GM19239 (cell line): ENCODE measurements around the gene PRLHR.
A peak's percentile ranks its signal among the peaks of the same experiment; 100 is the strongest.

Source experiments
- DNase-seq: peaks from one replicate; pipeline ENCODE4 v3.0.0; 2011; ENCODE audit warnings: low spot score; ENCODE audit not compliant: insufficient read length
- FAIRE-seq: peaks from 2 replicates; lab custom pipeline; 2011; peaks lifted over from hg19 to GRCh38; lab: Jason Lieb, UNC

The PRLHR gene

DNA sequence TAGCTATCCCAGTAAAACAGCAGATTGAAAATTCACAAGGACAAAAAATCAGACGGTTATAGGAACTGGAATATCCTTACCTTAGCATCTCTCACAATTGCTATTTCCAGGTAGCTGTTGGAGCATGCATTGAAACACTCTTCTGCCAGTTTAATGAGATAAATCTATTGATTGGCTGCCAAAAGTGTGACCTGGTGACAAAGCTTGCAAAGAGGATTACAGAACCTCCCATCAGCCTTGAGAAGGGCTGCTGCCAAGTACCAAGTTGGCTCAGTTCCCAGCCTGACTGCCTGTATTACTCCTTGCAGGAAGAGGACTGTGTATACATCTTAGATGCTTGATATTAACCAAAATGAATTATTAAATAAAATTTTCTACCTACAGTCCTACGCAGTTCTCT, 5.1 kb downstream of the PRLHR start:
- no peak for FAIRE-seq
- DNase-seq: no peak

DNA sequence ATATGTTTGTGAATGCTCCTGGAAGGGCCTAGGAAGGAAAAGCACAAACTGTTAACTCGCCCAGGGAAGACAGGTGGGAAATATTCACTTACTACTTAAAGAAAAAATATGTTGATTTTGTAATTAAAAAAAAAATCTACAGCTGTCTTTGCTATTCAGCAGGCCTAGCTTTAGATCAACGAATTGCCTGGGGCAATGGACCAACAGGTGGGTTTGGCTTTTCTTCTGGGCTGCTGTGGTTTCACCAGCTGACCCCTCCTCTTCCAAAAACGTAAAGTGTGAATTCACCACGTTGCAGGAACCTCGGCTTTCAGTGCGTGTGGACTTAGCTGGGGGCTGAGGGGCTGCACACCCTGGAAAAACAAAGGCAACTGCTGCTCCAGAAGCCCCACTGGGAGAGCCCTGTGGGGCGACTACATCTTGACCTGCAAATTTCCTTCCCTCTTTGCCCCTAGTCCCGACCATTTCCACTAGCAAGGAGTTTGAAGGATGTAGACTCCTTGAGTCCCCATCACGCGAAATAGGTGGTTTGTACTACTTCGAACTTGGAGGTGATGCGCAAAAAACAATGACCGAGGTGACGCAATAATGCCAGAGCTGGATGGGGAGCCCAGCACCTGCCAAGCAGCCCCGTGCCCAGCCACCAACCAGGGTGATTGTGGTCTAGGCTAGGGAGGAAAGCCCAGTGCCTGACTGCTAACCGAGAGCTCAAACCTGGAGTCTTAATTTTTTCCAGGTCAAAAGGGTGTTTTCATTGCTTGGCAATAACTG, 7.4 kb downstream of the PRLHR start:
- no peak for DNase-seq
- no peak for FAIRE-seq

DNA sequence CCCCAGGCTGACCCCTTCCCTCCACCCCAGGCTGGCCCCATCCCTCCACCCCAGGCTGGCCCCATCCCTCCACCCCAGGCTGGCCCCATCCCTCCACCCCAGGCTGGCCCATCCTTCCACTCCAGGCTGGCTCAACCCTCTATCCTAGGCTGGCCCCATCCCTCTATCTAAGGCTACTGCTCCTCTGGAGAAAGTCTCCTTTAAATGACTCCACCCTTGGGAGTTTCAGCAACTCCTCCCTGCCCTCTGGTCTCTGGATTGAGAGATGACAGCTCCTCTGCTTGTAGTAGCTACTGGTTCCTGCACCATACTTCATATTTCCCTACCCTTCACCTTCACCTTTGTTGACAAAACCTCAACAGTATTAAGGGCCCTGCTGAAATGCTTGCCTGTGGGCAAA, 8.5 kb downstream of the PRLHR start:
- DNase-seq (no peak), FAIRE-seq (no peak)

DNA sequence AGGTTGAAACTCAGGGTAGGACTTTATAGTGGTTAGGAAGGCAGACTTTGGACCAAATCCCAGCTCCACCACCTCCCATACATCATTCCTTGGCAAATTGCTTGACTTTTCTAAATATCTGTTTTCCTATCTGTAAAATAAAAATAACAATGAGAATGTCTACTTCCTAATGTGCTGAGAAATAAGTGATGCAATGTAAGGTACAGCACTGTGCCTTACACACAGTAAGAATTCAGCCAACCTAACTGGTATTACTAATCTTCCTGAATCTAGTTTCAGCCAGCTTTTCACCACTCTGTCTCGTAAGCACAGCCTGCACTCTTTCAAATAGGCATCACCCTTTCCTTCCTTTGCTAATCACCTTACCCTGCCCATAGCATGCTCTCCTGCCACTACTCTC, 9.7 kb downstream of the PRLHR start:
- no peak for FAIRE-seq

DNA sequence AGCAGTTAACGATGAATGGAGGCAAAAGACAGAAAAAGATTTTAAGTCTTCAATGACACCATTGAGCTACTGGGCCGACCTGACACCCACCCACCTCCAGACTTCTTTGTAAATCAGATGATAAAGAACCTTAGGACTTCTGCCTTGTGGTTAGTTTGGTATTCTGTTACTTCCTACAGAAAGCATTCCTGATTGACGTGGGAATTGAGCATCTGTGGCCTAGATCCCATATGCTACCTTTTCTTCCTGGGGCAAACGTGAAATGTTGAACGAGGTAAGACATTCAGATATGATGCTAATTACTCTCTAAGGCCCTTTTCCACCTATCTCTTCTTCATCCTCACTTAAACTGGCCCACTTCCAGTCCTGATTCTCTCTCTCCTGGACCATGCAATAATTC, 10.2 kb downstream of the PRLHR start:
- no peak for FAIRE-seq

More for the DNA sequence above, 9.7 kb downstream of the PRLHR start:
- no peak for DNase-seq

DNA sequence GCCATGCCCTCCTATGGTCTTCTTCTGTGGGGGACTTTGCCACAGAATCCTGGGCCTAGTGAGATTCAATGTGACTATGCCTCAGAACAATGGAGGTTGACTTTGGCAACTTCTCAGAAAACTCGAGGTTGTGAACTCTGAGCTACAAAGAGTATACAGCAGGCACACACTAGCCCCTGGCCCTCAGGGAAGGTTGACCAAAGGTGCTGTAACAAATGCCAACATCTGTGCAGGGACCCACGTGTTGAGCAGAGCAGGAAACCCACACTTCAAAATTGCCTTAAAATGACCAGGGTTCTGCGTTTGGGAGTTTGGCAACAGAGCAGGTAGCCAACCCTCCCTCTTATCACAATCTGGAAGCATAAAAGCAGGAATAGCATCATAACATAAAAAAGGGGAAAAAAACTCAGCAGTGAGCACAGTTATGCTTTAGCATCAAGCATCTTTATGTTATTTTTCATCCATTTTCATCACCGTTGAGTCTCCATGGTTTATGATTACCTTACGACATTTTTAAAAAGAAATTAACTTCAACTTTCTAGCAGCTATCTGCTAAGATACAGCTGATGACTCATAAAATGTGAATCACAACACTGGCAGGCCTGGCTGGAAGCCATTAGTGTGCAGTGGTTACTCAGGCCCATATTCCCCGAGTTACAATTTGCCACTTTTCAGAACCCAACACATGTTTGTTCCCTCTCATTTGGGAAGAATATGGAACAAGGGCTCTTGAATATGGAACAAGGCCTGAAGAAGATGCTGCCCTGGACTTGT, 11.1 kb downstream of the PRLHR start:
- FAIRE-seq (no peak), DNase-seq (no peak)

More for the DNA sequence above, 10.2 kb downstream of the PRLHR start:
- no peak for DNase-seq

DNA sequence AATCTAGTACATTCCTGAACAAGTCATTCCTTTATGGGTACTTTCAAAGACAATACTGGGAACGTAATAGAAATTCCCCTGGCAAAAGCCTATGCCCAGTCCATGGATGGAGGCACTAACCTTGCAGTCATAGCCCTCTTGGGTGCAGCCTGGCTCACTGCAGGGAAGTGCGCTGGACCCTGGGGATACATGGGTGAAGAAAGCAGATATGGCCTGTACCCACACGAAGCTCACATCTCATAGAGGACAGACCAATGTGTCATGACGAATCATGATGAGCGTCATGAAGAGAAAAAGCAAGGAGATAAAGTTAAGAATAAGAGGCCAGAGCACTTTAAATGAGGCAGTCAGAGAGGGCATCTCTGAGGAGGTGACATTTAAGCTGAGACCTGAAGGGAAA, 11.8 kb downstream of the PRLHR start:
- DNase-seq: no peak
- FAIRE-seq: no peak

DNA sequence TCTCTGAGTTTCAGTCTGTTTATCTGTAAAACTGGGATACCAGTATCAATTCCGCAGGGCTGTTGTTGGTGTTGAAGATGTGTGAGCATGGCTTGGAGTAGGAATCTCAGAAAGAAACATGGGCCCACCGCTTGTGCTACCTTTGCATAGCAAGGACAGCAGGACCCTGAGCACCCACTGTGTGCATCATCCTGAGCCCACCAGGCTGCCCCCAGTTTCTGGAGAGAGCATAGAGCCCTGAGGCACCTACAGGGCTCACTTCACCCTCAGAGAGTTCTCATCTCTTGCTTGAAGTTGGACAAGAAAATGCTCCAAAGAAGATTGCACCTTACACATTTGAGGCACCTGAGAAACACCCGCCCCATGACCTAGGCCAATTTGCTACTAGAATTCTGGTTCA, 12.9 kb downstream of the PRLHR start:
- no peak for DNase-seq
- no peak for FAIRE-seq

DNA sequence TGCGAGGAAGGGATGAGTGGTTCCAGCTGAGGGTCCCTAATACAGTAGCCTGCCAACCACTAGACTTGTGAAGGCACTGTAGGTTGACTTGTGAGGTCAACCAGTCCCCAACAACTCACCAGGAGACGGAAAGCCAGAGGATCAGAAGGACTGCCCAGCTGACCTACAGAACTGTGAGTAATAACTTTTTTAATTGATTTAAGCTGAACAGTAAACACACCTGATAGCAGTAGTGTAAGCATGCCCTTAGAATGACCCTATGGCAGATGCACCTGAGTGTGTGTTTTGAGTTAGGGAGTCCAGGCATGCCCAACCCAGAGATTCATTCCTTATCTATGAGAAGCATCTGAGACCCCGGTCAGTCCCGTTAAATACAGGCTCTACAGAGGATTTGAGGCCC, 14.1 kb downstream of the PRLHR start:
- no peak for DNase-seq
- no peak for FAIRE-seq

DNA sequence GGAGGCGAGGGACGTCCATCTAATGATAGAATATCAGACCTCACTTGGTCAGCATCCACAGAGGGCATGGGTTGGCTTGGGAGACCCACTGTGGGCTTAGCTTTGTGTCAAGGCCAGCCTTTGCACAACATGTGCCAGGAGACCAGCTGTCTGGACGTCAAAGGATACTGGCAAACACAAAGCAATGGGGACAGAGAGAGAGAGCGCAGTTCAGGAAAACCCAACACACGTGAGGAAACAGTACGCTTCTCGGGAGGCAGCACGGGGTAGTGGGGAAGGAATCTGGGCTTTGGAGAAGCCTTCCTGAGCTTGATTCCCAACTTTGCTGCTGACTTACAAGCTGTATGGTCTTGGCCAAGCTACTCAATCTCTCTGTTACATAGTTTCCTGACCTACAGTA, 14.7 kb downstream of the PRLHR start:
- no peak for FAIRE-seq
- no peak for DNase-seq

DNA sequence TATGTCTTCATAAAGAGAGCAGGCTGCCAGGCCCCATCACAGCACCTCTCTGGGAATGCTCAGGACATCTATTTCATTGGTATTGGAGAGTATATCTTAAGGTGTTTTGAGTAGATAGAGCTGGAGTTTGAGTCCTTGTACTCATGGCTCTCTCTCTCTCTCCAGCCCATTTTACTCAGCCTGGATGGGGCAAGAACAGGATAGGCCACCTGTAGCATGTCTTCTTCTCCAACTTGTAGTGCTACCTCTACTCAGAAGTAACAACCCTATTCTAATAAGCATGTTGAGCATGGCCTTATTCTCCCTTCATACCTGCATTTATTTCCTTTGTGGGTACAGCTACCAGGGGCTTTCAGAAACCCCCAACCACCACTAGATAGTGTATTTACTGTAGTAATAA, 21.9 kb downstream of the PRLHR start:
- no peak for DNase-seq
- no peak for FAIRE-seq

DNA sequence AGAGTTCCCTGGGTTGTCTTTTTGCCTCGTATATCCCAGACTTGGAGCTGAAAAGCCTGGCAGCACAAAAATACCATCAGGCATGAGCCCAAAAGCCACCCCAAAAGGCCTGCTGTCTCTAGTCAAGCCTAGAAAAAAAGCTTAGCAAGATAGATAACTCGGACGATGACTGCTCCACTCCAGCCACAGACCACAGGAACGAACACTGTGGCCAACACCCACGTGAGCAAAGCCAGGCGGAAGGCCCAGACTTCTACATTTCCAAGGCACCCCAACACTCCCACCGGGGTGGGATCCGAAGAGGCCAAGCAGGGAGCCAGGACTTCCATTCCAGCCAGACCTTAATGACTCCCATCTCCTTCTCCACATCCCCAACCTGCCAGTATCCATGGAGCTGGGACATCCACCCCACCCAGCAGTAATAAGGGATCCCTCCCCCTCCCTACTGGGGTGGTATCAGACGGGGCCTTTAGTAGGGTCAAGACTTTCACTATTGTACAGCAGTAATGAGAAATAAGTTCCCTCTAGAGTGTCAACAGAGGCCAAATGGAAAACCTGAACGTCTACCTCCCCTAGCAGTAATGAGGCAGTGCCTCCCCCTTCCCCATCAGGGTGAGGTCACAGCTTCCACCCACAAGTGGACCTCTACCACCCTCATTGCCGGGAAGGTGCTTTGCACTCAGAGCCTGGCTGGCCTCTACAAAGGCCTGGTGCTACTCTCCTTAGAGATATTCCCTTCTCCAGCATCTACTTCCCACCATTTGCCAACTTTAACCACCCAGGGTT, 23.0 kb downstream of the PRLHR start:
- DNase-seq (no peak), FAIRE-seq (no peak)

DNA sequence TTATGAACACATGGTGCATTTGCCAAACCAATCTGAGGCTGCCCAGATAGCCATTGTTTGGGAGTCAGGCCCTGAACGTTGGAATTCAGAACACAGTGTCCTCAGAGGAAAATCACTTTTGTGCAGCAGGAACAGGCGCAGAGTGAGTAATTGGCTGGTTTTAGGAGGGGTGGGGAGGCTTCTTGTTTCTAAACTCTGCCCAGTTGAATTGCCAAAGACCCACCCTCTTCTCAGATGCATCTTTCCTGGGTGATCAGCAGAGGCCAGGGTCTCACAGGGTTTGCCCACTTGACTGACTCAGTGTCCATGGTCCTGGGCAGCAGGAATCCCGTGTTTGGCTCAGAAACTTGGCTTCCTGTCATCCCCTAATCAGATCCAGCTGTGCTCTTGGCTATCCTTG, 24.3 kb downstream of the PRLHR start:
- DNase-seq: no peak
- no peak for FAIRE-seq

DNA sequence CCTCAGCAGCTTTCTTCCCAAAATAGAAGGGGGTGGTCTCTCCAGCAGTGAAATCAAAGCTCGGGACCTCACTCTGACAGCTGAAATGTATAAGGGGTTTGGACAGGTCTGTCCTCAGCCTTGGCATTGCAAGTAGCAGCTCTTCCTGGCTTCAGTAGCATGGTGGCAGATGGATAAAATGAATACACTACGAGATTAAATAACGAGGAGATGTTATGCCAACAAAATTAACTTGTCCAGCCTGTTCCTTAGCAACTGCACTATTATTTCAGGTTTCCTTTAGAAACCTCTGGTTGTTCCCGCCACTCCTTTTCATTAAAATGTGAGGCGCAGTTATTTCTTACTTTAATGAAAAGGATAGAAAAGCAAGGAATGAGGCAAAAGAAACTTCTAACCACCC, 24.9 kb downstream of the PRLHR start:
- no peak for FAIRE-seq
- DNase-seq: no peak

DNA sequence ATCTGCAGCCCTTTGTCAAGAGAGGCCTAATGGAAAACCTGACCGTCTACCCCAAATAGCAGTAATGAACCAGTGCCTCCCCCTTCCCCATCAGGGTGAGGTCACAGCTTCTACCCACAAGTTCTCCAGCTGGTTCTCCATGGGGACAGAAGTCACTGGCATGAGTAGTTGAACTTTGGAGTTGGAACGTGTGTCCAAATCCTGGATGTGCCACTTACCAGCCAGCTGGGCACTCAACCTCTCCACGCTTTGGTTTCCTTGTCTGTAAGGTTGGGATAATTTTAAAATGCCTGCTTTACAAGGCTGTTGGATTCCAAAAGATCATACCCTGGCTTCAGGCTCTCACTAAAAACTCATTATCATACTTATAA, 25.6 kb downstream of the PRLHR start:
- FAIRE-seq: no peak

DNA sequence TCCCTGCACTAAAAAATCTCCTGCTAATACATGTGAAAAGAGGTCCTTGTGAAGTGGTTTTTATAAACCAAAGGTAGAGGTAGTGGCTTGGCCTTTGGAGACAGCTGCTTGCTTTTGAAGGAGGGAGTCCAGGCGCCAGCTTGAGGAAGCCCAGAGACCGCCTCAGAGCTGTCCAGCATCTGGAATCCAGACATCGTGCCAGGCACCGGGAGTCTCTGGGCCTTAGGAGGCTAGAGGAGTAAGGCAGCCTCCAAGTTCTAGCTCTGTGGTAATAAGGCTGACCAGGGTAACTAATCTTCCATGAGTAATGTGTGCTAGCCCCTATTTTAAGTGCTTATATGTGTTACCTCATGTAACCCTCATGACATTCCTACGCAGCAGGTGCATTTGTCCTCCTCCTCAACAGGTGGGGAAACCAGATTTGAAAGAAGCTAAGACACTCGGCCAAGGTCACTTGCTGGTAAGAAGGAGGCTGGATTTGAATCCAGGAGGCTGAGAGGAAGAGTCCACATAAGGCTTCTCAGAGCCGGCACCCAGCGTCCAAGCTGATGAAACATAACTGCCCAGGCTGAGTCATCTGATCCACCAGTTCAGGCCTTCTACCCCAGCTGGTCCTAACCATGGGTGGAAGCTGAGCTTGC, 26.1 kb downstream of the PRLHR start:
- no peak for DNase-seq
- no peak for FAIRE-seq

More for the DNA sequence above, 25.6 kb downstream of the PRLHR start:
- DNase-seq: no peak

DNA sequence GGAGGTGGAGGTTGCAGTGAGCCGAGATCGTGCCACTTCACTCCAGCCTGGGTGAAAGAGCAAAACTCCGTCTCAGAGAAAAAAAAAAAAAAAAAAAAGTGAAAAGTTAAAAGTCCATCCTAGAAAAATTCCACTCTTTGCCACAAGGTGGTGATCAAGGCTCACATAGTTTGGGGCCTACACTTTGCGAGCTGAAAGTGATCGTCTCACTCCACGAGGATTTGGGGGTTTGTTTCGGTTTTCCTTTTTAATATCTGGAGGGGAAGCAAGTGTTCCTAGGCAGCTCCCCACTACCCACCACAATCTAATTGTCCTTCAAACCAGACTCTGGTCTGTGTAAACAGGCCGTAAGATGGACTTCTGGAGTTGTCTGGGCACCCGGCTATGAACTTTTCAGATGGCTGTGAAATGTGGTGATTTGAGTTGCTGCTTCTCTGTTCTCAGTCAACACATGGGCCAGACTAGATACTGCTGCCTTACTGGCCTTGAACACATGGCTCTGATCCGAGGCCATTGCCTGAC, 27.1 kb downstream of the PRLHR start:
- DNase-seq (peak; percentile 39), FAIRE-seq (peak; percentile 84)

DNA sequence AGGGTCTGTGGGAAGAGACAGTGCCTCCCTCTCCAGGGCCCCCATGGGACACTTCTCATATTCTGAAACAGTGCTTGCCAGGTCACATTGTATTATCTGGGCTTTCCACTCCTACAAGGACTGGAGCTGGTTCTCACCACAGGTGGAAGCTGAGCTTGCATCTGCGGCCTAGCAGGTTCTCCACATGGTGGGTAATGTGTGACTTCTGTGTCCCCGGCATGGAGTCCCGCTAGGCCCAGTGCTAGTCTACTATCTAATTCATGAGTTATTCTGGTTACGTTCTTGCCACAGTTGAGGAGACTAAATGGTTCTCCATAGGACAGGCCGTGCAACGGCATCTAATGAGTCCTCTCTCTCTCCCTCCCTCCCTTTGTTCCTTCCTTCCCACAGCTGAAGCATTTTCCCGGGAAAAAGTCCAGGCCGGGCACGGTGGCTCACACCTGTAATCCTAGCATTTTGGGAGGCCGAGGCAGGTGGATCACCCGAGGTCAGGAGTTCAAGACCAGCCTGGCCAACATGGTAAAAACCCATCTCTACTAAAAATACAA, 27.7 kb downstream of the PRLHR start:
- DNase-seq (no peak), FAIRE-seq (no peak)

DNA sequence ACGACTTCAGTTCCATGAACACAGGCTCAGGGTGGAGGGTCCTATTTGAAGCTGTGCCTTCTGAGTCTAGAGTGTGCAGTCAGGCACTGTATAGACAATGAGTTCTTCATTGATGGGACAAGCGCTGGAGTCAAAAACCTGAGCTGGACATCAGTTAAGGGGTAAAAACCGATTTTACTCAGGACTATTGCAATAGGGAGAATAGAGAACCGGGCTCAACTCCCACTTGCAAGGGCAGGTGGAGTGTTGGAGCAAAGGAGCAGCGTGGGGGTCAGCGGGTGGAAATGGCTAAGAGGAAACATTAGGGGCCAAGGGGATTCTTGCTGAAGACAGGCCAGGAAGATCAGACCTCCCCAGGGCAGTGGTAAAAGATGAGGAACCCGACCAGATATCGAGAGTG, 28.5 kb downstream of the PRLHR start:
- FAIRE-seq: no peak

More for the DNA sequence above, 28.5 kb downstream of the PRLHR start:
- DNase-seq: no peak
